Measurements from ENCODE around the gene RPL5. TPM values are rescaled to one million over a fixed set of nuclear protein-coding genes. Genes with fewer than 3 reads are reported as not detected.
A peak's percentile ranks its signal among the peaks of the same experiment; 100 is the strongest.

RPL5 gene
- total and polyA plus RNA-seq, 9 of the 15 experiments (the other 6 are each of a cell fraction or from before 2014, with no cell fraction given), result 1,467 to 4,252 (median 2,454) TPM

DNA sequence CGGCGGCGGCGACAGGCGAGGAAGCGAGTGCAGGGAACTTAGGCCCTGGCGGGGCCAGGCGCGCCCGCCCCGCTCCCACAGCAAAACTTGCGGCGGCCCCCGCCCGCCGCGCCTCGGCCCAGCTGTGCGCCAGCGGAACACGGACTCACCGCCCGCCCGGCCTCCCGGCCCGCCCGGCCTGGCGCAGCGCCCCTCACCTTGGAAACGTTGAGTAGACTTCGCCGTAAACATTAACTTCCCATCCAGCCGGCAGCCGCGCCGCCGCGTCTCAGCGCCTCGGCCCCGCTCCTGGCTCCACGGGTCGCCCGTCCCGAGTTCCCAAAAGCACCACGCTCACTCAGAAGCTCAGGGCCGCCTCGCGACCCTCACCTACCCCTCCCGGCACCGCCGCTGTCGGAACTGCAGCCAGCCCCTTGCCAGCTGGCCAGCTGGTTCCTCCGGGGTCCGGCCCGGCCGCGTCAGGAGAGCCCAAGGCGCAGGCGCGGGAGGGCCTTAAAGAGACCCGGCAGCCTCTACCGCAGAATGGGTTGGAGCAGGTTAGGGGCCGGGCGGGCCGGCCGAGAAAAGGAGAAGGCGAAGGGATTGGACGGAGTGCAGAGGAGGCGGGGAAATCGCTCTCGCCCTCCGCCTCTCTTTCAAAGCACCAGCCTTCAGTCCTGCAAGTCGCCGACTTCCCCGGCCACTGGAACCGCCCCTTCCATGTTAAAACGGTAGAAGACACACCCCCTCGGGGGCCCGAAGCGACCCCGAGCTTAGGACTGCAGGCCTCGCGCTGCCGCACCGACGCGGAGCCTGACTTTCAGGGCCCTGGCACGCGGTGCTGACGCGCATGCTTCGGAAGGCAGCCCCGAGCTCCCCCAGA, 47.0 kb upstream of the RPL5 start, which contains the start of gene EVI5 (continued):
- TF ChIP-seq, protein P1, sequence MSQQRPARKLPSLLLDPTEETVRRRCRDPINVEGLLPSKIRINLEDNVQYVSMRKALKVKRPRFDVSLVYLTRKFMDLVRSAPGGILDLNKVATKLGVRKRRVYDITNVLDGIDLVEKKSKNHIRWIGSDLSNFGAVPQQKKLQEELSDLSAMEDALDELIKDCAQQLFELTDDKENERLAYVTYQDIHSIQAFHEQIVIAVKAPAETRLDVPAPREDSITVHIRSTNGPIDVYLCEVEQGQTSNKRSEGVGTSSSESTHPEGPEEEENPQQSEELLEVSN (IDR thresholded peaks at IDR 0.05; ENCODE audit: borderline replicate concordance in 1 of 2, extremely low read depth in 1 of 2, insufficient read depth in 1 of 2, insufficient read length in 1 of 2, low read depth in 1 of 2, low read length in 1 of 2, poor library complexity in 1 of 2, severe bottlenecking in 1 of 2), result peak; percentile 98 to 99
- TF ChIP-seq SRSF9 (IDR thresholded peaks at IDR 0.05; ENCODE audit: borderline replicate concordance, low read depth, low read length) (no peak), EP400 (IDR thresholded peaks at IDR 0.05) (peak; percentile 87; the same call in 1 of the 2 replicates), ZNF324 (CRISPR knock-in tag; IDR thresholded peaks at IDR 0.05) (no peak), POLR2A (conservative IDR thresholded peaks at IDR 0.05) (peak; percentile 82), ZBTB40 (IDR thresholded peaks at IDR 0.05) (no peak), ZBTB40 (CRISPR knock-in tag; IDR thresholded peaks at IDR 0.05) (peak; percentile 69; the same call in 1 of the 2 replicates), POLR2AphosphoS5 (IDR thresholded peaks at IDR 0.05; ENCODE audit: control insufficient read depth, insufficient read depth, low read depth, low read length) (no peak), FIP1L1 (IDR thresholded peaks at IDR 0.05; ENCODE audit: low read depth, low read length, poor library complexity, severe bottlenecking) (peak; percentile 32), GATAD2B (IDR thresholded peaks at IDR 0.05; ENCODE audit: borderline replicate concordance) (peak; percentile 93), YY1 (IDR thresholded peaks at IDR 0.05; ENCODE audit: borderline replicate concordance in 1 of 3, control insufficient read depth in 1 of 3, extremely low read depth in 1 of 3, insufficient read depth in 3 of 3, insufficient read length in 1 of 3, insufficient replicate concordance in 2 of 3, low read depth in 1 of 3, low read length in 2 of 3) (no peak), ZKSCAN3 (CRISPR knock-in tag; IDR thresholded peaks at IDR 0.05) (no peak), JUNB (CRISPR knock-in tag; conservative IDR thresholded peaks at IDR 0.05) (no peak), KDM5B (IDR thresholded peaks at IDR 0.05; ENCODE audit: insufficient replicate concordance, low read depth, low read length) (peak; percentile 66), CTBP1 (IDR thresholded peaks at IDR 0.05; ENCODE audit: borderline replicate concordance) (peak; percentile 77; the same call in 1 of the 2 replicates), ZKSCAN1 (IDR thresholded peaks at IDR 0.05; ENCODE audit: low read depth, low read length) (0 out of 2 replicates have a peak, but pooled peaks have one; percentile 22), ELF2 (CRISPR knock-in tag; IDR thresholded peaks at IDR 0.05) (no peak)

All from K562 (cell line).